Thyroid gland (tissue), 4 donors: ENCODE results near the gene CBL.

Experiments
- CTCF ChIP-seq, 6 experiments: fragments of 200-600 bp in 3 of 6; fragments of 450-650 bp in 3 of 6; sonication (generic) in 3 of 6; IDR thresholded peaks; one replicate each; pipeline ENCODE4 v1.5.1; 2016 to 2019; ENCODE audit warnings: antibody characterized with exemption in 6 of 6, mild to moderate bottlenecking in 2 of 6, inconsistent platforms in 1 of 6, moderate library complexity in 1 of 6
- POLR2A ChIP-seq, 2 donors: fragments of 450-650 bp; IDR thresholded peaks; one replicate each; pipeline ENCODE4 v1.6.1; 2017; ENCODE audit warnings: antibody characterized with exemption in 2 of 2, mild to moderate bottlenecking in 2 of 2, moderate library complexity in 1 of 2

- TF ChIP-seq CTCF (IDR thresholded peaks at IDR 0.05) (no peak), POLR2A (IDR thresholded peaks at IDR 0.05) (no peak)
Measured at GRCh38 chr11:119222308-119222707, 16.2 kb downstream of the CBL start.
